Stimulated activated naive CD4-positive, alpha-beta T cell (primary cell): ENCODE measurements around the gene KRT32.

ENCODE experiments used
- DNase-seq, 6 experiments: peaks; one replicate each; lab custom pipeline; 2025; lab: John Stamatoyannopoulos, UW

KRT32 gene

GRCh38 chr17:41492771-41493170 lies 25.6 kb upstream of the KRT32 start:
- DNase-seq = no peak

GRCh38 chr17:41492351-41492750 lies 25.2 kb upstream of the KRT32 start:
- no peak for DNase-seq

- DNase-seq = no peak
Measured at GRCh38 chr17:41491476-41491875, 24.3 kb upstream of the KRT32 start.

GRCh38 chr17:41490000-41490990 lies 23.1 kb upstream of the KRT32 start:
- DNase-seq = no peak

- no peak for DNase-seq
Measured at GRCh38 chr17:41489531-41489930, 22.3 kb upstream of the KRT32 start, which contains the start of gene KRT36. KRT36 (minus strand) TSS chr17:41489910; CDS start chr17:41489864, 46 bp downstream.

- no peak for DNase-seq
Measured at GRCh38 chr17:41486809-41487530, 19.8 kb upstream of the KRT32 start.

GRCh38 chr17:41486316-41486715 lies 19.1 kb upstream of the KRT32 start:
- DNase-seq = no peak

GRCh38 chr17:41484920-41485904 lies 18.0 kb upstream of the KRT32 start:
- DNase-seq = no peak

GRCh38 chr17:41483991-41484826 lies 17.0 kb upstream of the KRT32 start:
- DNase-seq = no peak

GRCh38 chr17:41483531-41483930 lies 16.3 kb upstream of the KRT32 start:
- DNase-seq = no peak

GRCh38 chr17:41481036-41481435 lies 13.8 kb upstream of the KRT32 start, which contains the start of gene KRT35:
KRT35 (minus strand) TSS chr17:41481151; CDS start chr17:41481097, 54 bp downstream.
- no peak for DNase-seq

GRCh38 chr17:41480581-41480980 lies 13.4 kb upstream of the KRT32 start:
- no peak for DNase-seq

GRCh38 chr17:41480136-41480535 lies 12.9 kb upstream of the KRT32 start:
- no peak for DNase-seq

GRCh38 chr17:41478237-41478636 lies 11.1 kb upstream of the KRT32 start:
- DNase-seq = no peak

GRCh38 chr17:41476866-41477815 lies 10.0 kb upstream of the KRT32 start:
- no peak for DNase-seq

- no peak for DNase-seq
Measured at GRCh38 chr17:41475421-41475820, 8.2 kb upstream of the KRT32 start.

GRCh38 chr17:41474863-41475262 lies 7.7 kb upstream of the KRT32 start:
- no peak for DNase-seq

- no peak for DNase-seq
Measured at GRCh38 chr17:41468346-41468745, 1.2 kb upstream of the KRT32 start.

- no peak for DNase-seq
Measured at GRCh38 chr17:41467561-41467960, 375 bp upstream of the KRT32 start.

- DNase-seq = no peak
Measured at GRCh38 chr17:41464682-41465081, 2.5 kb downstream of the KRT32 start.
